Measurements from ENCODE around the gene NSUN7.

The NSUN7 gene

DNA sequence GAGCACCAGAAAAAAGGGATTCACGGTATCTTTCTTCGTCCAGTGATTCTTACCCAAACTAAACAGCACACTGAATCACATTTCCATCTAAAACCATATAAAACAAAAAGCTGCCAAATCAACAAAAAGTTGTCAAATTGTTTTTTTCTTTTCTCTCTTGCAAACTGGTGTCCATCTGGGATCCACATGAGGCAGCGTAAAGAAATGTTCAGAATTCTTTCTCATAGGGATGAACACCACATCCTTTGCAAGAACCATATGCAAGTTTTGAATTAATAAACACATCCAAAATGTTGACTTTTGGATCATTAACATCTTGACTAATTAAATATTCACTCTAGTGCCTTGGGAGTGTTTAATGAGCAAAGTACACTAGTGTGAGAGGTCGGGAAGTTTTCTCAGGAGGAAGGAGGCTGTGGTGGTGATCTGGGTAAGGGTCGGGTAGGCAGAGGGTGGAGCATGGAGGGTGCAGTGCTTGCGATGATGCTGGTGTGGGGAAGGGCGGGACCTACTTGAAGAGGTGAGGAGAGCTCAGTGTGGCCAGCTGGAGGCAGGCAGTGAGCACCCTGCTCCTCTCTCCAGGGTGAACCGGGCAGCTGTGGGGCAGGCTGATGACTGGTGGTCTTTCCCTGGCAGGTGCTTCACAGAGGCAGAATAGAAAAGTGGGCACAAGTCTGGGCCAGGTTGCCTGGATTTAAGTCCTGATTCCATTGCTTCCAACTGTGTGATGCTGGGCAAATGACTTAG, 72.8 kb downstream of the NSUN7 start:
- DNase-seq = no peak

- DNase-seq = no peak
These were observed 75.5 kb downstream of the NSUN7 start for GRCh38 chr4:40825014-40825838.

DNA sequence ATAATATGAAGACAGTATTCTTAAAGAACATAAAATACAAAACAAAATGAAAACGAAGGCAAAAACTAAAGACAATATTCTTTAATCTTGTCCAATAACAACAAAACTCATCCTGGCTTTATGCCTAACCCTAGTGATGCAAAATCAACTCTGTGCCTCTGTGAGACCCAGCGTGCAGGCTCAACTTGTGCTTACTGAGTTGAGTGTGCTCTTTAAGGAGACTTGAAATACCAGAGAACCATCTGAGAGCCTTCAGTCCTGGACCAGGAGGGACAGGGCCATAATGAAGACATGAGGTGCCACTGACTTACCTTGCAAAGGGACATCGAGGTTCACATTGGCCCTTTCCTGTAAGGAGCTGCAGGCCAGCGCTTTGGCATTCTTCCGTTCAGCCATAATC, 77.1 kb downstream of the NSUN7 start:
- no peak for DNase-seq

DNA sequence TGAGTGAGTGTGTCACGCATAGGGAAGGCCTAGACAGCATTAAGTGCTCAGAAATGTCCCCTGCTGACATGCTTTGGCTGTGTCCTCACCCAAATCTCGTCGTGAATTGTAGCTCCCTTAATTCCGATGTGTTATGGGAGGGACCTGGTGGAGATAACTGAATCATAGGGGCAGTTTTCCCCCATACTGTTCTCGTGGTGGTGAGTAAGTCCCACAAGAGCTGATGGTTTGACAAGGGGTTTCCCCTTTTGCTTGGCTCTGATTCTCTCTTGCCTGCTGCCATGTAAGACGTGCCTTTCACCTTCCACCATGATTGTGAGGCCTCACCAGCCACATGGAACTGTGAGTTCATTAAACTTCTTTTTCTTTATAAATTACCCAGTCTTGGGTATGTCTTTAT, 78.0 kb downstream of the NSUN7 start:
- DNase-seq = no peak

DNA sequence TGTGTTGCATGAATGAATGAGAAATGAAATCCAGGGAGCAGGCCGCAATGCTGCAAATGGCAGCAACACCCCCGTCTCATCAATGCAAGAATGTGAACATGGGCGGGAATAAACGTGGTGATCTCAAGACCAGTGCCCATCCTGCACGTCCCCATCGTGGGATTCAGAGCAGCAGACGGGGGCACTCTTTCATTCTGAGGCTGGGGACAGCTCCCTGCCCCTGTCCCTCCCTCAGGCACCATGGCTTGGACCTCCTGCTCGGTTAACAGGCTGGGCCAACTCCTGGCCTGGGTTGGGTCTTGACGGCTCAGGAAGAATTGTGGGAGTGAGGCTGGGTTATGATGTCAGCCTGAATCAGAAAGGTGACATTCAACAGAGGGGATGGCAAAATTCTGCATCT, 78.9 kb downstream of the NSUN7 start:
- DNase-seq = no peak

DNA sequence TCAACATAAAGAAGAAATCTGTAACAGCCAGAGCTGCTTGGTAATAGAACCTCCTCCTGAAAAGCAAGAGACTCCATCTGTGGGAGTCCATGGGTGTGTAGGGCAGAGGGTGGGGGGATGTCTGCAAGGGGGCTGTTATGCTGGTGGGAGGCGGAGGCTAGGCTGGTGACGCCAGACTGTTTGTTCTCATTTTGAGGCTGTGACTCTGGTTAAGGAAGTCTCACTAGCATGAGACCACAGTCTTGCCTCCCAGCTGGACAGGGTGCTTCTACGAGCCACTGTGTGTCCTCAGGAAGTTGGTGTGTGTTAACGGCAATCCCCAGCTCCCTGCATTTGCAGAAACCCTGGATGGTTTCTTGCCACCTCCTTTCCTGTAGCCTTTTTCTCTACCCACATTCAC, 79.8 kb downstream of the NSUN7 start:
- no peak for DNase-seq

GRCh38 chr4:40831146-40831907, 81.6 kb downstream of the NSUN7 start:
- no peak for DNase-seq

DNA sequence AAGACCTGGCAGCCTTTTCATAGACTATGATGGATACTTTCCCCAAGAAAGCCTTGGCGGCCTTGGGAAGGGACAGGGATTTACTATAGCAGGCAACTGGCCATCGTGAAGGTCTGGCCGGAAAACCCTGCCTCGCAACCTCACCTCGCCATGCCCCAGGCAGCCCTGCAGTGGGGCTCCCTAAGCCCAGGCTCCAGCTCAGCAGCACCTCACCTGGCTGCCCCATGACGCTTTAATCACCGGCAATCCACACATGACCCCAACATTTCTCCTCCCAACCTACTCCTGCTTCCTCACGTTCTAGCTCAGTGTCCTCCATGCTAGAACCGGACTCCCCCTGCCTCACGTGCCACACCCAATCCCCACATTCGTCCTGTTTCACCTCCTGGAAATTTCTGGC, 82.4 kb downstream of the NSUN7 start:
- no peak for DNase-seq

- DNase-seq = no peak
These were observed 83.5 kb downstream of the NSUN7 start for GRCh38 chr4:40833212-40833611.

GRCh38 chr4:40837094-40837870, 87.5 kb downstream of the NSUN7 start:
- no peak for DNase-seq

GRCh38 chr4:40838742-40839141, 89.0 kb downstream of the NSUN7 start:
- DNase-seq = no peak

DNA sequence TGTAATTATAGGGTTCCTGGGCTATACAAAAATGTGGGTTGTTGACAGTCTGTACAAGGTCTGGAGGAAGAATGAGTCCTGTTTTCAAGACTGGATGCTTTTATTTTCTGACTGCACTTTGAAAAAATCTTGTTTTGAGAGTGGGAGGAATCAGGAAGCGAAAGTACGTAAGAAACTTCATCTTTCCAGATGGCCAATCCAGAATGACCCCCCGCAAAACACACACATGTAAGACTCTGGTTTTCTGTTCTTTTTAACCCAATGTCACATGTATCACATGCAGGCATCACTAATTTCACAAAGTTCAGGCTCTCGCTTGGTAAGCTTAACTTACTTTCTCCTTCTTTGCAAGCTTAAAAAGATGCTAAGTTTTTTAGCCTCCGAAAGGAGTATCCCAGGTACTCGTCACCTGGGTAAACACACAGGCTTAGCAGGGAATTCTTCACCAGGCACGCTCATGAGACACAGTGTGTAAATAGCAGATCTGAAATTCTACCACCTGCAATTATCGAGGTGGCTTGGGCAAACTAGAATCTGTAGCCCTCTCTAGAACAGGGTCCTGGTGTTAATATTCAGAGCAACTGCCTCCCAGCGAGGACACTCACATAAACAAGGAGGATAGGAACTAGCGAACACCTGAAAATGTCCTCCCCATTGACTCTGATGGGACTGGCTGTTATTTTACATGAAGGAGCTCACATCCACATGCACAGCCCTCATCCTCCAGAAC, 90.7 kb downstream of the NSUN7 start:
- DNase-seq = no peak

GRCh38 chr4:40840985-40841571, 91.3 kb downstream of the NSUN7 start:
- peak; percentile 83 to 84 for DNase-seq

GRCh38 chr4:40842318-40842717, 92.6 kb downstream of the NSUN7 start:
- DNase-seq = no peak

- DNase-seq = no peak
These were observed 93.1 kb downstream of the NSUN7 start for GRCh38 chr4:40842725-40843423.

DNA sequence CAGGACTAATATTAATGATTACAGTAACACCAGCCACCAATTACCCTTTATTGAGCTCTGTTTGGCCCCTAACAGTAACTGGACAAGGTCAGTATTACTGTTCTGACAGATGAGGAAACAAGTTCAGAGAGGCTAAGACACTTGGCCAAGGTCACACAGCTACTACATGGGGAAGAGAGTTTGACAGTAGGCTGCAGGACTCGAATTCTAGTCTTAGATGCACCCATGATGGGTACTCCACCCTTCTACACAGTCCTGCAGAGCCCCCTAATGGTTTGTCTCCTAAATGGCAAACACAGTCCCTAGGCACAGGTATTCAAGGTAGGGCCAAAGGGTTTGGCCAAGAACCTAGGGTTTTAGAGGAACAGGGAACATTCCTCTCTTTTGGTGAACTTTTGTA, 93.9 kb downstream of the NSUN7 start:
- DNase-seq = peak in 1 of 2 donors; percentile 19

GRCh38 chr4:40844261-40844660, 94.5 kb downstream of the NSUN7 start:
- no peak for DNase-seq

GRCh38 chr4:40845154-40845835, 95.5 kb downstream of the NSUN7 start:
- no peak for DNase-seq

DNA sequence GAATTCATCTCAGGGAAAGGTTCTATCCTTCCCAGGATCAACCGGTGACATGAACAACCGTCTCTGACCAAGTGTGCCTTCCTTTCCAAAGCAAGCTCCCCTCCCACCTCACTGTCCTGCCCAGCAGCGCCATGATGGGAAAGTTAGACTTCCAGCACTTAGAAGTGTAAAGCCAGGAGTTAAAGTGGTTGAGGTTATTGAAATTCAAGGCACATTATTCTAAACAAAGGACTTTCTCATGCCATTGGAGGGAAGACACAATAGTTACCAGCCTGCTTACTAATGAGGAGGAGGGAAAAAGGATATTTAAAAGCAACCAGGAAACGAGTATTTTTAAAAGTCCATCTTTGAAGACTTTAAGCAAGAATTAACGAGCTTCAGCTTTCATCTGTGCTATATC, 96.8 kb downstream of the NSUN7 start:
- no peak for DNase-seq

- no peak for DNase-seq
These were observed 98.5 kb downstream of the NSUN7 start for GRCh38 chr4:40848251-40848650.
